Left hindlimb (tissue), 1 donor: ENCODE results near the gene ADAMTS16.

Experiments used
- DNase-seq: peaks from one replicate; pipeline ENCODE4 v3.0.0-alpha.2; 2018

ADAMTS16 gene

DNA sequence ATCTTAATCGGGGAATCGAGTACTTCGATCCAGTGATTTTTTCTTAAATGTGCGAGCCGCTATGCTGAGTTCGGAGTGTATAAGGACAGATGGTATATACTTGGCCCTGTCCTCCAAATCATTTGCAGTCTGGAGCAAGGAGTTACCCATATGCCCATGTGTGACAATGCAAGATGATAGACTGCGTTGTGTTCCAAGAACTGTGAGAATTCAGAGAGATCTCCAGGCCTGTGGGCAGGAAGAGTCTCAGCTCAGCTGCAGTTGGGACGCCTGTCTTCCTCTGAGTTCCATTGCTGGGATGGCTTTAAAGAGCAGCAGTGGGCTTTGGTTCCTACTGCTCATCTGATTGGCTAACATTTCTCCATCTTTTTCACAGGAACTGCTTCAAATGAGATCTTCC, 106.6 kb downstream of the ADAMTS16 start:
- no peak for DNase-seq

DNA sequence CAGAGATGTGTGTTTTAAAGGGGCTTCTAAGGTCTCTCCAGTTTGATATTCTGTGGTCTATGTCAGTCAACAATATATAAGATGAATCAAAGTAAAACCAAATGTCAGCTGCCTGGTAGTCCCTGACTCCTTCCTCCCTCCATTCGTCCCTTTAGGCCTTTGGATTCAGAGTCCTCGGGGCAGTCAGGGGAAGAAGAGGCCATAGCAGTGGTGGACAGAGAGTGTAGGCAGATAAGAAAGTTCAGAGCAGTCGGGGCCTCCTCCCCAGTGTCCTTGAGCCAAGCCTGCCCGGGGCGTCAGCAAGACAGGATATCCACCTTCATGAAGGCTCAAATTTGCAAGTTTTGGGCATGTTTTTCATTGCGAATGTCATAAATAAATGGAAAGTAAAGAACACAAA, 110.6 kb downstream of the ADAMTS16 start:
- DNase-seq: no peak

DNA sequence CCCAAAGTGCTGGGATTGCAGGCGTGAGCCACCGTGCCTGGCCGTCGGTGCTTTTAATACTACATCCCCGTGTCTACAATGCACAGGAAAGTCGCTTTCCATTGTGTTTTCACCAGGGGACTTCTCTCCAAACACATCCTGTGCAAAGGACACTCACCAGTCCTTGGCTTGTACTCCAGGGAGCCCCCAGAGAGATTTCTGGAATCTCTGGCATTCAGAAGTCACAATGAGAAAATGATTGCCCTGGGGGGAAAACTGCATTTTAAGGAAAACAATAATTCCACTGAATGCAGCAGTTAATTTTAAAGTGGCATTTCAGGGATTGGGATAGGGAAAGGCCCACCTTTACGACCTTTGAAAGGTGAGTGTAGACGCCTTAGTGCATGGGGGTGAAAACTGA, 112.0 kb downstream of the ADAMTS16 start:
- no peak for DNase-seq

DNA sequence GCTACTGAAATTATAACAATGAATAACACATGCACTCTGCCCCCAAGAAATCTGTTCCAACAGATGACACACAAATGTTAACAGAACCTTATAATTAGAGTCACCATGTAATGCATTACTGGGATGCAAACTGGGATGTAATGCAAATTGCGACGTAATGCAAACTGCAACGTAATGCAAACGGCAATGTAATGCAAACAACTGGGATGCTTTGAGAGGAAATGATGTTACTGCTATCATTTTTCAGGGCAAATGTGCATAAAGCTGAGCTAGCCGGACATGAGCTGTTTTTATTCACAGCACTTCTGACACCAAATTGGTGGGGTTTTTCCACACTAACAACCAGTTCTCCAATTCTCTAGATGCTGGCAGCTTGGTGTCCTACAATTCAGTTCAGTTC, 117.2 kb downstream of the ADAMTS16 start:
- no peak for DNase-seq

DNA sequence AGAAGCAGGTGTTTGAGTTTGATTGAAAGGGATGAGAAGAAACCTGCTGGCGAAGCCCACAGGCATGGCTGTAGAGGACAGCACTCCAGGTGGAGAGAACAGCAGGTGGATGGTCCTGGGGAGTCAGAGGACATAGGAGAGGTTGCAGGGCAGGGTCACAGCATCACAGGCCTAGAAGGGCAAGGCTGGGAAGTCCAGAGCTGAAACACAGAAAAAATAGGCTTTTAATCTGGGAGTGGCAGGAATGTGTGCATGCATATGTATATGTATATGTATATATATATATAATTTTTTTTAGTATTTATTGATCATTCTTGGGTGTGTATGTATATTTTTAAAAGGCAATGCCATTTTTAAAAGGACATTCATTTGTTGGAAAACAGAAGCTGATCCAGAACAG, 118.4 kb downstream of the ADAMTS16 start:
- no peak for DNase-seq

DNA sequence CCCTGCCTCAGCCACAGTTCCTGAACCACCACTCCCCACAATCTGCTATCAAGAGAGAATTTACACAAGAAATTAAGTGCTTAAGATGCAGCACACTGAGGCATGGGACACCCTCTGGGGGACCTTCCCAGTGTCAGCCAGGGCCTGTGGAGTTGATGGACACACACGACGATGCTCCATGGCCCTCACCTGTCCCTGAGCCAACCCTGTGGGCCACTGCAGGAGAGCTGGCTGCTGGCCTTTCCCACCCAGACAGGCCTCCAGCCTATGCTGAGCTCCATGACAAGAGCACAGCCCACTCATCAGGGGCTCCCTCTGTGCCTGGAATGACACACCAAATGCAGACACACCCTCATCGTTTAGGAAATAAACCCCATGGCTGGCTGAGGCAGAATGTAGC, 124.6 kb downstream of the ADAMTS16 start:
- DNase-seq: no peak

DNA sequence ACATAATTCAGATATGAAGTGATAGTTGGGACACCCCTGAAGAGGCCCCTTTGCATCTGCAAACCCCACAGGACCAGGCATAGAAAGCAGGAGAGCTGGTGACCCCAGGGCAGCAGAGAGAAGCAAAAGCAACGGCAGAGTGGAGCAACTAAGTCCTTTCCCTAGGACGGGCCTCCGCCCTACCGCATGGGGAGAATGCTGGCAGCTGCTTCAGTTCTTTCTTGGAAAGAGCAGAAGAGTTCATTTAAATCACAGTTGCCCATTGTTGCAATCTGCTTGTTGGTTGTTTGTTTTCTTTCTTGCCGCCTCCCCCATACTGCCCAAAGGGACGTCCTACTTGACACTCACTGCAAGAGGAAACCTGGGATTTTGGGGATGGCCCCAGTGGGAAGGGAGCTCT, 126.2 kb downstream of the ADAMTS16 start:
- no peak for DNase-seq

DNA sequence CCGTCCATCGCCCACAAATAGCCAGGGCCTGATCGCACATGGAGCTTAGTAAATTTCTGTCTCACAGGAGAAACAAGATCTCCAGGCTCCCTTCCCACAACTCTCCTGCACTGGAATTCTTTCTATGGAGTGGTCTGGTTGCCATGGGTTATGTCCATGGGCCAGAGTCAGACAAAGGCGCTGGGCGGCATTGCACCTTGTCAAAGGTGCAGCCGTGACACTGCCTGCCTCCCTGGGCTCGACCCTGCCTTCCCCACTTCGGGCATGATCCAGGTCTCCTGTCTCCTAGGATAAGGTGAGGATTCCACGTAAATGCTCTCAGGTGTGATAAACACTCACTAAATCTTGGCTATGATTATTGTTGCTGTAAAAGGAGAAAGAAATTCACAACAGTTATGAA, 130.0 kb downstream of the ADAMTS16 start:
- no peak for DNase-seq

DNA sequence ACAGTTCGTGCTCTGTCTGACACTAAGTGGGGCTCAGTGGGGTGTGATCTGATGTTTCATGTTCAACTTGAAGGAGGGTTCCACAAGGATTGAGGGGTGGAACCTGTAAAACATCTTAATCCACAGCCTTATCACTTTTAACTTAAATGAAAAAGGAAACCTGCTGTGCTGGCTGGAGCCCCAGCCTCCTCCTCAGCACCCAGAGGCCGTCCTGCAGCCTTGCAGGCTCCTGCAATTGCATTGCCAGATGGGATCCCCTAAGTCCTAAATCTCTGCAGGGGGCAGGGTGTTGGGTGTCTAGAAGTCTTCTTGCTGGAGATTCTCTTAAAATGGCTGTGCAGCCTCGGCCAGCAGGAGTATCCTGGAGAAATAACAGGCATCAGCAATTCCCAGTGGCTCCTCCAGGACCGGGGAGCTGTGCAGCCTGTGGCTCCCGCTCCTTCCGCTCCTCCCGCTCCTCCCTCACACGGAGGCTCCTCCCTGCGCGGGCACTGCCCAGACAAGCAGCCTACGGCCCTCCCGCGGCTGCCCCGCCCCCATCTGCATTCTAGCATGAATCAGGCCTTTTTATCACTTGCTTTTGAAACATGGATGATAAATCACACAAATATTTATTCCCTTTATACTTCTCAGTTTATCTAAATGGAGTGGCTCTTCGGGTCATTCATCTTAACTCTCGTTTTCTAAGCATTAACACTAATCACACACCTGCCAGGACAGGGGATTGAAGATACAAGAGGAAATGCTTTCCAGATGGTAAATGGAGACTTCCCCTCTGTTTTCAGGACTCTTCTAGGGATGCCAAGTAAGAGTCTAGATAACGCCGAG, 131.0 kb downstream of the ADAMTS16 start:
- peak; percentile 36 for DNase-seq

DNA sequence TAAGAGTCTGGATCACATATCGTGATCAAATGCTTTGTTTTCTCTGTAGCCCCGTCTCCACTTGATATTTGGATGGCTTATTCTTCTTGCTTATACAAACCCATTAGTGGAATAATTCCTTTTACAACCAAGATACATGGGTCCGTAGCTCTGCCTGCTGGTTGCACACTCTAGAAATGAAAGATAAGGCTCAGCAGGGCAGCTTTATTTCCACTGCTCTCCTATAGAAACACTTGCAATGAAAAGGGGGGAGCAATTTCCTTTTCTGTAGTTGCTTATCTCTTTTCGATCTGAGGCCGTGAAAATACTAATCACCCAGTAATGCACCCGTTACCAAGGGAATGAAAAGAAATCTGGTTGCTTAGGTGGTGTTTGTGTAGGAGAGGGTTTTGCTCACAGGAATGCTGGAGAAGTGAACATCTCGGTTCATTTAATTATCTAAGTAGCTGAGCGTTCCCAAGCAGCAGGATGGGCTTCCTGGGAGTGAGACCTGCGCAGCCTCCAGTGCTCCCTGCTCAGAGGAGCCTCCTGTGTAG, 131.7 kb downstream of the ADAMTS16 start:
- DNase-seq: no peak

DNA sequence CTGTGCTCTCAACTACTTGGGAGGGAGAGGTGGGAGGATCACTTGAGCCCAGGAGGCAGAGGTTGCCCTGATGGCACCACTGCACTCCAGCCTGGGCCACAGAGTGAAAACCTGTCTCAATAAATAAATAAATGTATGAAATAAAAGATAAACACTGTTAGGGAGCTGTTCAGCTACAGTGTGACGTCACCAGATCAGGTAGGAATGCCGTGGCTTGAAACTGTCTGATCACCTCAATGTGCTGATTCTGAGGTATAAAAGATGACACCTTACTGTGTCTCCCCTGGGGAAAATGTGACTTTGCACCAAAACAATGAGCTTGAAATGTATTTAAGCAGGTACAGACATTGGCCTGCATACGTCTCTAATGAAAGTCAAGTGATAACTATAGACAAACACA, 133.3 kb downstream of the ADAMTS16 start:
- no peak for DNase-seq

DNA sequence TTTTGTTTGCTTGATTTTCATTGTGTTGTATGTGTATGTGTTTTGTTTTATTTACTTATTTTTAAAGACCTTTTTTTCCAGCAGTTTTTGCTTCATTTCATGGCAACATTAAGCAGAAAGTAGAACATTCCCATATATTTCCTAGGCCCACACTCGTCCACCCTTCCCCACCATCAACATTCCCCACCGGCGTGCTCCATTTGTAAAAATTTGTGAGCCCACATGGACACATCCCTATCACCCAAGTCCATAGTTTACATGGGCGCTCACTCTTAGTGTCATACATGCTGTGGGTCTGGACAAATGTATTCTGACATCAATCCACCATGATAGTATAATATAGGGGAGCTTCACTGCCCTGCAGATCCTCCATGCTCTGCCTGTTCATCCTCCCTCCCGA, 133.8 kb downstream of the ADAMTS16 start:
- no peak for DNase-seq

DNA sequence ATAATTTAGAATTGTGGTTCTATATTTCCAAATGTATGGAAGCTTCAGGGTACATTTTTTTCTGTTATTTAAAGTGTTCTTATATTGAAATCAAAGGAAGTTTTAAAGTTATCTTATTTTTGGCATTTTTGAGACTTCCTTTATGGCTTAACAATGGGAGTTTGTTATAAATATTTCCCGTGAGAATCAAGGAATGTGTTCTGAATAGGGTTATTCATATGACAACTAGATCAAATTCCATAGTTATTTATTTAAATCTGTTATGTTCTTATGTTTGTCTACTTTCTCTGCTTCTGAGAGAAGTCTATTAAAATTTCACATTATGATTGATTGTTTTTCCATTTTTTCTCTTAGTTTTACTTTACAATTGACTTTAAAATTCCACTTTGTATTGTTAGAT, 135.1 kb downstream of the ADAMTS16 start:
- no peak for DNase-seq

DNA sequence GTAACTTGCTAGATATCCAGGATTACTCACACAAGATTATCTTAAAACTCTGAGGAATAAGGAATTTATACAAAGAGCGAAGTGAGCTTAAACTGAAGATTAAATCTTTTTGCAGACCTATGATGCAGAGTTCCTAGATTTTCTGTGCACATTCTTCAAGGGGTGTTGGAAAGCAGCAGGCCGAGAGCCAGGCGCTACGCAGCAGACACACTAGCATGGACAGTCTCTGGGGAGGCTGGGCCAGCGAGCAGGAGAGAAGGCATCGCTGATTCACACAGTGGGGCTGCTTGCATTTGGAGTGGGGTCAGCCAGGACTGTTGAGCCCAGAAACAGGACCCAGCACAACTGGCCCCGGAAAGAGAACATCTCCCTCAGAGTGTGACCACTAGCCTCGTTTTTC, 136.3 kb downstream of the ADAMTS16 start:
- DNase-seq: no peak

DNA sequence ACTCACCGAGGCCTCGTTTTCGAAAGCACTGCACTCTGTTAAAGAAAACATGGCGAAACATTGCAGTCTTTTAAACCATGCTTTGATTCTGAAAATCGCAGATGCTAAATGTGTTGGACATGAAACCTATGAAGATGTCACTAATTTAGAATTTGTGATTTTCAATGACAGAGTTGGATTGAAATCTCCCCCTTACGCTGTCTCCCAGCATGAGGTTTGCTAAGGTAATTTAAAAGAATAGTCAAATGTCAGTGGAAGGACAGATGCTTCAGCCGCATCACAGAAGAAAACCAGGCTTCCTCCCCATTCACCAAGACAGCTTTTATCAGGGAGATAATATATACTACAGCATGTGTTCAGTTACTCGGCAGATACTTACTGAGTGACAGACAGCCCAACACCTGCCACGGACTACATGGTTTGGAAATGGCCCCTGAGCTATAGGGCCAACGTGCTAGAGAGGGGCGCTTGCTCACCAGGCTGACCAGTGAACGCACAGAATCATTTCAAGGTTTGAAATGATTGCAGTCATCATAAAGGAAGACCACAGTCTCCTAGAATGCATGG, 136.9 kb downstream of the ADAMTS16 start:
- DNase-seq: no peak

DNA sequence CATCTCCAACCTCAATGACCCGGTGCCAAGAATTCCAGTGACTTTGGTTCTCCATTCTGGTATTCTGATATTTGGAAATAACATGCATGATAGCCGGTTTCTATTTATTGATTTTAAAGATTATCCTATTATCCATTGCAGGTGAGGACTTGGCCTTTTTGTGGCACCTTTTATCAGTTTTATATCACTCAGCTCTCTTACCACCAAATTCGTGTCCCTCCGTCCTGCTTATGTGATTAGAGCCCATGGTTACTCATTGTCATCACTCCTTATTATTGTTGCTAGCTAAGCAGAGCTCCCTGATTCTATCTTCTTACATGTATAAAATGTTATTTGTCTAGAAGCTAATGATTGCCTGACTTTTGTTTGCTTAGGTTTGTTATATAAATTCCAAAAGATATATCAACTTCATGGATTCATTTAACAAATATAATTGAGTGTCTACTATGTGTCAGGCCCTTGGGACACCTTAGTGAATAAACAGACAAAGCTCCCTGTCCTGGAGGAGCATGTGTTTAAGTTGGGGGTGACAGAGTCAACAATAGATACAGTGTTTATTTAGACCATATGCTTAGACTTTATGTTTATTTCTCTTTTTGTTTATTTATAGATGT, 138.2 kb downstream of the ADAMTS16 start:
- DNase-seq: no peak

DNA sequence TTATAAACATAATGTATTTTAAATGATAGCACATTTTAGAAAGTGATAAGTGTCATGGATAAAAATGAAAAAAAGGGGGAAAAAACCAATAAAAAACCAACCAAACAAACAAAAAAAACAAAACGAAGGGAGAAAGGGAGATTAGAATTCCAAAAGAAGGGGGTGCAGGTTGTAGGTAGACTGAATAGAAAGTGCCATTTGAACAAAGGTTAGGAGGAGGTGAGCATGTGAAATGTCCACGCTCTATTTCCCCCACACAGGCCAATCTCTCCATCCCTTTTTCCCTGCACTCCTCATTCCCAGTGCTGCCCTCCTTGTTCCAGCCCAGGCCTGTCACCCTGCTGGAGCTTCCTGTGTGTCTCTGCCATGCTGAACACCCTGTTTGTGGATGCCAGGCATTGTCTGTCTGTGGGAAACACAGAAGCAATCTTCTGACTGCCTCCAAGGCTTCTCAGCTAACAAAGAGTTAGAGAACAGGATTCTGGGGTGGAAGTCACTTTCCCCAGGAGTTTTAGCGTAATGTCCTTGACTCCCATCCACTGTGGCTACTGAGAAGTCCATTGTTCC, 138.8 kb downstream of the ADAMTS16 start:
- DNase-seq: no peak

DNA sequence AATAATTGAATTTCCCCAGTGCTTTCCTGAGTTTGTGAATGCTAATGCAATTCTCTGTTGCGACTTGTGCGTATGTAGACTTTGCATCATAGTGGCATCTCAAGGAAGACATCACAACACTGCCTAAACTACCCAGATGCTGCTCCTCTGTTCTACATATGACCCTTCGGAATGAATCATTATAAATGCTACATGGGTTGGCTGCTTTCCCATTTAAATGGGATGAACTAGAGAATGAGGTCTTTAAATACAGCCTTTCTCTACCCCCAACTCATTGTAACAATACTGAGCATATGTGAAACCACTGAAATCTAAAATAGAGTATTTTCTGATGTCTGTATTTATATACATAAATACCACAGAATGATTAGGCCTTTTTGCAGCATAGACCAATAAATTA, 145.8 kb downstream of the ADAMTS16 start:
- no peak for DNase-seq

DNA sequence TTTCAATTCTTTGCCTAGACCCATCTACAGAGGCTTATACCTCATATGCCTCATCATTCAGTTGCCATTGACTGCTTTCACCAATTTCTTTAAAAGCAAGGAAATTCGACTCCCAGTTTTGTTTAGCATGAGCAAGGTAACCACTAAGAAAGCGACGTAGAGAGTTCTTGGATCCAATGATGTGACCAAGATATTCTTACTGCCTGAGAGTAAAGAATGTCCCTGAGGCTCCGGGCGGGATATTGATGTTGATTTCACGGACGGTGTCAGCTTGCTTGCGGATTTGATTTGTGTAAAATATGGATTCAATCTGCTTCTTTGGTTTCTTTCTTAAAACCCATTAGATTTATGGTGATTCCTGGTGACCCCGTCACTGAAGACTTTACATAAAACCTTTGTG, 147.3 kb downstream of the ADAMTS16 start:
- no peak for DNase-seq

DNA sequence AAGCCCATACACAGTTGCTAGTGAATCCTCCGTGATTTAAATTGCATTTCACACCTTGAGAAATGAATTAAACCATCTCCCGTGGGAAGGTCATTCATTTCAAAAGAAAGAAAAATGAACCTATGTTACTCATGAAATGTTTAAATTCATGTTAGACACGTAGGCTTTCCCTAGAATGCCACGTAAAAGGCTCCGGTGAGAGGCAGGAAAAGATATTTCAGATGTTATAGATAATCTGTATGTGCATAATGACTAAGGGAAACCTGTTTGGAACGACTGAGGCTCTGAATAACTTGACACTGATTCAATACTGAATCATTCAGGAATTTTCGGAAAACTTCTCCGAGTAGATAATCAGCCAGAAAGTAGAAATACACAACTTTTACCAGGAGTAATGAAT, 148.1 kb downstream of the ADAMTS16 start:
- DNase-seq: no peak

DNA sequence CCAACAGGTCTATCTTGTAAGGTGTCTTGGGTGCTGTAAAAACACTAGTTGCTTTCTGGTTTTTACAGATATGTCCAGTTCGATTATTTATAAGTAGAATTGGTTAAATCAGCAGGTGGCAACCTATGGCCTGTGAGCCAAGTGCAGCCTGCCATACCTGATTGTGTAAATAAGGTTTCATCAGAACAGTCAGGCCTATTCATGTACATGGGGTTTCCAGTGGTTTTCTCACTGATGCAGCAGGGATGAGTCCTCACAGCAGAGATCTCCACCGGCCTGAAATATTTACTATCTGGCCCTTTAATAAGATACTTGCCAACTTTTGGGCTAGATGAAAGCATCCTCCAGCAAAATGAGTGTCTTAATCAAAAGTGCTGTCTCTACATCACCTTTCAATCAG, 149.4 kb downstream of the ADAMTS16 start:
- no peak for DNase-seq

DNA sequence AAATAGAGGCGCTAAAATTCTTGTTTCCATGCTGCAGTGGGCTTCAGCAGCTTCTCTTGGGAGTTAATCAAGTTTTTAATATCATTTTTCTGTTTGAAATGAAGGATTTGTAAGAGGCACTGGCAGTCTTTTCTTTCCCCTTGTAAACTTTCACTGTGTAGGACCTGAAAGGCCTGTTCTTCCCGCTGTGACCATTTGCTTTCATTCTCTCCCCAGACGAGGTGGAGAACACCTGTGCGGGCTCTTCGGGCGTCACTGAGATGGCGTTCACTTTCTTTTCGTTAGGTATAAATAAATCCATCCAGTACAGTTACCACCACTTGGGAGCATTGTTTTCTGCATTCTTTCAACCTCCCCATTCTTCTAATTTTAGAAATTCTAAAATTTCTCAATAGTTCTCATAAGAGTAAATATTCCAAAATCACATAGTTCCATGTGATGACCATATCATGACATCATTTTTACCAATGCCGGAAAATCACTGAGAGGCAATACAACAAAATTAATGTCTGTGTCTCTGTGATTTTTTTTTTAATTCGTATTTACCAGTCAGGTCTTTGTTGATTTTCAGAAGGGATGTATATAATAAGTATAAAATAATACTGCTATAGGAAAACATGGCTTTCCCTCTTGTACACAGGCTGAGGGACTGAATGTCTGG, 150.7 kb downstream of the ADAMTS16 start:
- DNase-seq: no peak

DNA sequence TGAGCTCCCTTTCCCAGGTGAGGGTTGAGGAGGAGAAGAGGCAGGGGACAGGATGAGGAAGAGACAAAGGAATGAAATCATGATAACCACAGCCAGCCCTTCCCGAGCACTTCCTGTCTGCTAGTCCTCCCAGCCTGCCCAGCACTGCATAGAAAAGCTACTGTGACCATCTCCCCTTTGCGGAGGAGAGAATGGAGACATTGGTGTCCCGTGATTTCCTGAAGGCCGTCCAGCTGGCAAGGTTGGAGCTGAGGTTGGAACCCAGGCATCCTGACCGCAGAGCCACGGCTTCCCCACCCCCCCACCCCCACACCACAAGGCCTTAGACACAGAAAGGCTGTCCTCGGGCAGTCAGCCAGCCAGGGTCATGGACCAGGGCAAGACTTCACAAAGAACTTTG, 151.2 kb downstream of the ADAMTS16 start:
- DNase-seq: no peak
